HepG2 (cell line): ENCODE results near the gene FRMD4A.

Source experiments
- CBX5 ChIP-seq: sonication (generic); formaldehyde crosslinking; IDR thresholded peaks from 2 replicates; pipeline ENCODE4 v1.4.0; 2020; ENCODE audit warnings: missing genetic modification reagents, borderline replicate concordance
- E2F5 ChIP-seq: sonication (generic); formaldehyde crosslinking; conservative IDR thresholded peaks from 2 replicates; pipeline ENCODE4 v1.4.0; 2020; ENCODE audit warnings: missing genetic modification reagents
- MAFK ChIP-seq, 2 experiments: IDR thresholded peaks in 1 of 2; conservative IDR thresholded peaks in 1 of 2; 2 replicates each; pipeline ENCODE4 v1.6.1; 2011; ENCODE audit warnings: improper control_type of control experiment in 2 of 2, low read length in 2 of 2
- MXD4 ChIP-seq: IDR thresholded peaks from 2 replicates; pipeline ENCODE4 v1.6.1; 2016; ENCODE audit warnings: mild to moderate bottlenecking, missing biosample characterization, missing genetic modification reagents
- SSRP1 ChIP-seq: IDR thresholded peaks from 2 replicates; pipeline ENCODE4 v1.6.1; 2016; ENCODE audit warnings: control low read depth
- THYN1 ChIP-seq: sonication (generic); formaldehyde crosslinking; IDR thresholded peaks from 2 replicates; pipeline ENCODE4 v1.8.1; 2023; ENCODE audit warnings: low read depth, mild to moderate bottlenecking, moderate library complexity, missing genetic modification reagents, borderline replicate concordance
- USF2 ChIP-seq, 2 experiments: sonication (generic) in 1 of 2; formaldehyde crosslinking in 1 of 2; IDR thresholded peaks; 2 replicates each; pipeline versions ENCODE4 v1.5.1 to v1.6.1; 2011 to 2020; ENCODE audit warnings: borderline replicate concordance in 1 of 2, low read depth in 1 of 2, low read length in 1 of 2, mild to moderate bottlenecking in 1 of 2, missing genetic modification reagents in 1 of 2, moderate library complexity in 1 of 2
- ZFP82 ChIP-seq: sonication (generic); formaldehyde crosslinking; IDR thresholded peaks from 2 replicates; pipeline ENCODE4 v1.5.1; 2020; ENCODE audit warnings: mild to moderate bottlenecking, missing genetic modification reagents, borderline replicate concordance
- ZNF563 ChIP-seq: sonication (generic); formaldehyde crosslinking; IDR thresholded peaks from 2 replicates; pipeline ENCODE4 v1.8.0; 2022; ENCODE audit warnings: mild to moderate bottlenecking, moderate library complexity, missing genetic modification reagents
- ZNF780A ChIP-seq: sonication (generic); formaldehyde crosslinking; IDR thresholded peaks from 2 replicates; pipeline ENCODE4 v1.8.0; 2022; ENCODE audit warnings: mild to moderate bottlenecking, missing genetic modification reagents, moderate library complexity
- TF ChIP-seq, protein P1 (sequence below): sonication (generic); formaldehyde crosslinking; IDR thresholded peaks from 2 replicates; pipeline ENCODE4 v1.5.0; 2020; ENCODE audit warnings: missing genetic modification reagents
- TF ChIP-seq, protein P2 (sequence below): IDR thresholded peaks from 2 replicates; pipeline ENCODE4 v1.6.1; 2016; ENCODE audit warnings: mild to moderate bottlenecking, missing biosample characterization, missing genetic modification reagents
- TF ChIP-seq, protein P3 (sequence below): sonication (generic); formaldehyde crosslinking; IDR thresholded peaks from 2 replicates; pipeline ENCODE4 v1.8.1; 2023; ENCODE audit warnings: missing genetic modification reagents, inconsistent platforms, borderline replicate concordance

DNA sequence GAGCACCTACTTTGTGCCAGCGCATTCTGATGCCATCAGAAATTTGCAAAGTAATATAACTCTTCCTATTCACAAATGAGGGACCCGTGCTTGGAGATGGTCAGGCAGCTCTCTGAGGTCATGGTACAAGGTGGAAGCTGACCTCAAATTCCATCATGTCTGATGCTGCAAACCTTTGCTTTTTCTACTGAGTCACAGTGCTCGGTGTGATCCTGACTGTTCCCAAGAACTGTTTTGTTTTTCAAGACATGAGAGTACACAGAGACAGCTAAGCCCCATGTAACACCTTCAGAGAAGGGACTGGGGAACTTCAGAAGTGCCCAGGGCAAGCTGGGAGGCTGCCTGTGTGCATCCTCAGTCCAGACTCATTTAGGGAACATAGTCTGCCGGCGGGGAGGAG is 111.3 kb downstream of the FRMD4A start:
- TF ChIP-seq SSRP1 (CRISPR knock-in tag) (no peak), CBX5 (CRISPR knock-in tag) (no peak), MAFK (conservative IDR thresholded peaks at IDR 0.05 in 1 of 2, IDR thresholded peaks at IDR 0.05 in 1 of 2; ENCODE audit: low read length in 2 of 2) (no peak), USF2 (IDR thresholded peaks at IDR 0.05; ENCODE audit: low read depth, low read length) (no peak), USF2 (CRISPR knock-in tag; IDR thresholded peaks at IDR 0.05; ENCODE audit: borderline replicate concordance) (no peak), ZNF563 (CRISPR knock-in tag) (no peak), ZNF780A (CRISPR knock-in tag) (no peak), MXD4 (no peak), ZFP82 (CRISPR knock-in tag) (no peak), E2F5 (no peak), THYN1 (CRISPR knock-in tag) (no peak)
- TF ChIP-seq, protein P1, sequence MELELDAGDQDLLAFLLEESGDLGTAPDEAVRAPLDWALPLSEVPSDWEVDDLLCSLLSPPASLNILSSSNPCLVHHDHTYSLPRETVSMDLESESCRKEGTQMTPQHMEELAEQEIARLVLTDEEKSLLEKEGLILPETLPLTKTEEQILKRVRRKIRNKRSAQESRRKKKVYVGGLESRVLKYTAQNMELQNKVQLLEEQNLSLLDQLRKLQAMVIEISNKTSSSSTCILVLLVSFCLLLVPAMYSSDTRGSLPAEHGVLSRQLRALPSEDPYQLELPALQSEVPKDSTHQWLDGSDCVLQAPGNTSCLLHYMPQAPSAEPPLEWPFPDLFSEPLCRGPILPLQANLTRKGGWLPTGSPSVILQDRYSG (CRISPR knock-in tag), result no peak
- TF ChIP-seq, protein P2, sequence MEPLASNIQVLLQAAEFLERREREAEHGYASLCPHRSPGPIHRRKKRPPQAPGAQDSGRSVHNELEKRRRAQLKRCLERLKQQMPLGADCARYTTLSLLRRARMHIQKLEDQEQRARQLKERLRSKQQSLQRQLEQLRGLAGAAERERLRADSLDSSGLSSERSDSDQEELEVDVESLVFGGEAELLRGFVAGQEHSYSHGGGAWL (CRISPR knock-in tag), result no peak
- TF ChIP-seq, protein P3, sequence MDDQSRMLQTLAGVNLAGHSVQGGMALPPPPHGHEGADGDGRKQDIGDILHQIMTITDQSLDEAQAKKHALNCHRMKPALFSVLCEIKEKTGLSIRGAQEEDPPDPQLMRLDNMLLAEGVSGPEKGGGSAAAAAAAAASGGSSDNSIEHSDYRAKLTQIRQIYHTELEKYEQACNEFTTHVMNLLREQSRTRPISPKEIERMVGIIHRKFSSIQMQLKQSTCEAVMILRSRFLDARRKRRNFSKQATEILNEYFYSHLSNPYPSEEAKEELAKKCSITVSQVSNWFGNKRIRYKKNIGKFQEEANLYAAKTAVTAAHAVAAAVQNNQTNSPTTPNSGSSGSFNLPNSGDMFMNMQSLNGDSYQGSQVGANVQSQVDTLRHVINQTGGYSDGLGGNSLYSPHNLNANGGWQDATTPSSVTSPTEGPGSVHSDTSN (CRISPR knock-in tag), result no peak
